Measurements from ENCODE around the gene CORIN.

DNA sequence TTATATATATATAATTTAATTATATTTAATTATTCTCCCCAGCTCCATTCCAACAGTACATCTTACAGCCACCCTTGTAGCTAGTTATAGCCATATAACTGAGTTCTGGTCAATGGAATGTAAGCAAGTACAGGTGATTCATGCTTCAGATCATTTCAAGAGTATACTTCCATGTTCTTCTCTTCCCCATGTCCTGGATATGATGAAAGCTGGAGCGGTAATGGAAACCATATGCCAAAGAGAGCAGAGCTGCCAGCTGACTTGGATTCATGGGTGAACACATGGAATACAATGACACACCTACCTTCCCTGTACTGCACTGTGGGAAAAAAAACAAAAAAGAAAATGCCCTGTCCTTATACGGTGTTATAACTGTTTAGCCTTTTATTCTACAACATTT lies 17.5 kb upstream of the CORIN start:
- TF ChIP-seq FOS (IDR thresholded peaks at IDR 0.05; ENCODE audit: borderline replicate concordance, insufficient read depth, low read length) (no peak), POLR2A (IDR thresholded peaks at IDR 0.05; ENCODE audit: low read depth, low read length) (no peak), EZH2 (IDR thresholded peaks at IDR 0.05; ENCODE audit: borderline replicate concordance, low read depth, low read length, severe bottlenecking) (no peak)
- TF ChIP-seq, protein P1, sequence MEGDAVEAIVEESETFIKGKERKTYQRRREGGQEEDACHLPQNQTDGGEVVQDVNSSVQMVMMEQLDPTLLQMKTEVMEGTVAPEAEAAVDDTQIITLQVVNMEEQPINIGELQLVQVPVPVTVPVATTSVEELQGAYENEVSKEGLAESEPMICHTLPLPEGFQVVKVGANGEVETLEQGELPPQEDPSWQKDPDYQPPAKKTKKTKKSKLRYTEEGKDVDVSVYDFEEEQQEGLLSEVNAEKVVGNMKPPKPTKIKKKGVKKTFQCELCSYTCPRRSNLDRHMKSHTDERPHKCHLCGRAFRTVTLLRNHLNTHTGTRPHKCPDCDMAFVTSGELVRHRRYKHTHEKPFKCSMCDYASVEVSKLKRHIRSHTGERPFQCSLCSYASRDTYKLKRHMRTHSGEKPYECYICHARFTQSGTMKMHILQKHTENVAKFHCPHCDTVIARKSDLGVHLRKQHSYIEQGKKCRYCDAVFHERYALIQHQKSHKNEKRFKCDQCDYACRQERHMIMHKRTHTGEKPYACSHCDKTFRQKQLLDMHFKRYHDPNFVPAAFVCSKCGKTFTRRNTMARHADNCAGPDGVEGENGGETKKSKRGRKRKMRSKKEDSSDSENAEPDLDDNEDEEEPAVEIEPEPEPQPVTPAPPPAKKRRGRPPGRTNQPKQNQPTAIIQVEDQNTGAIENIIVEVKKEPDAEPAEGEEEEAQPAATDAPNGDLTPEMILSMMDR (IDR thresholded peaks at IDR 0.05; ENCODE audit: extremely low read depth in 1 of 2, insufficient read depth in 1 of 2, low read depth in 1 of 2, low read length in 2 of 2), result no peak
- TF ChIP-seq, protein P2, sequence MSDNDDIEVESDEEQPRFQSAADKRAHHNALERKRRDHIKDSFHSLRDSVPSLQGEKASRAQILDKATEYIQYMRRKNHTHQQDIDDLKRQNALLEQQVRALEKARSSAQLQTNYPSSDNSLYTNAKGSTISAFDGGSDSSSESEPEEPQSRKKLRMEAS (IDR thresholded peaks at IDR 0.05; ENCODE audit: insufficient read depth, insufficient read length), result no peak
